ENCODE measurements around the gene FAM24B. TPM values are rescaled to one million over a fixed set of nuclear protein-coding genes. Genes with fewer than 3 reads are reported as not detected.

FAM24B gene
- 11.3 to 13.7 TPM (median 12.7 TPM) in 5 replicates for total RNA-seq (2022; extraction: Qiagen RNA extraction)

GRCh38 chr10:122879339-122880273 is at the start of gene FAM24B:
FAM24B (minus strand) TSS chr10:122879581; CDS start chr10:122850515, 29,066 bp downstream.

GRCh38 chr10:122910310-122910709 is 30.9 kb upstream of the FAM24B start, which contains the start of gene FAM24A:
FAM24A (plus strand) TSS chr10:122910610; CDS start chr10:122911635, 1,025 bp downstream.

GRCh38 chr10:122845783-122846332 is 33.5 kb downstream of the FAM24B start, which contains the start of gene CUZD1:
CUZD1 (minus strand) TSS chr10:122845857; CDS start chr10:122845843, 14 bp downstream.

Other genes with a start within 250 kb of the FAM24B start
- gene C10orf120, start 179.7 kb downstream of the FAM24B start, total RNA-seq (2022; extraction: Qiagen RNA extraction), result not detected in 5 replicates
- gene CUZD1, start 33.7 kb downstream of the FAM24B start, total RNA-seq (2022; extraction: Qiagen RNA extraction), result 1.3 to 1.6 TPM (median 1.3 TPM) in 5 replicates
- not detected in 5 replicates for gene FAM24A, start 31.0 kb upstream of the FAM24B start, total RNA-seq (2022; extraction: Qiagen RNA extraction)
- gene C10orf88, start 74.6 kb upstream of the FAM24B start, total RNA-seq (2022; extraction: Qiagen RNA extraction), result 8.0 to 9.1 TPM (median 8.2 TPM) in 5 replicates
- gene PSTK, start 100.8 kb upstream of the FAM24B start, total RNA-seq (2022; extraction: Qiagen RNA extraction), result 3.5 to 5.6 TPM (median 4.2 TPM) in 5 replicates
- gene IKZF5, start 129.2 kb upstream of the FAM24B start, total RNA-seq (2022; extraction: Qiagen RNA extraction), result 5.2 to 8.0 TPM (median 6.2 TPM) in 5 replicates
- gene ACADSB, start 129.4 kb upstream of the FAM24B start, total RNA-seq (2022; extraction: Qiagen RNA extraction), result 7.0 to 9.2 TPM (median 7.8 TPM) in 5 replicates

All from A549 treated with Mapracorat at 1 μM for 4 hours (cell line).